Measurements from ENCODE around the gene ARHGAP25.
"Not testable (repeated sequence)": the region's sequence is repeated elsewhere in the genome, so short reads cannot be mapped to it uniquely, and the experiment has no call there.

Gene ARHGAP25

GRCh38 chr2:68784188-68784587, 49.6 kb downstream of the ARHGAP25 start:
- Mint-ChIP-seq H3K9me3 (no peaks in the 10 kb centered on the region), H3K4me1 (peaks cover 39% of the 10 kb centered on the region), H3K36me3 (peaks cover 19% of the 10 kb centered on the region), H3K27ac (peak overlapping the region; percentile 94), H3K4me3 (no peak overlapping the region), H3K27me3 (no peaks in the 10 kb centered on the region)

- Mint-ChIP-seq H3K27ac (no peak overlapping the region), H3K4me3 (no peak overlapping the region), H3K36me3 (peaks cover 17% of the 10 kb centered on the region), H3K27me3 (no peaks in the 10 kb centered on the region), H3K4me1 (peaks cover 33% of the 10 kb centered on the region), H3K9me3 (no peaks in the 10 kb centered on the region)
Measured at GRCh38 chr2:68784915-68785314, 50.3 kb downstream of the ARHGAP25 start.

GRCh38 chr2:68787356-68787755, 52.7 kb downstream of the ARHGAP25 start:
- peak overlapping the region; percentile 69 for H3K27ac Mint-ChIP-seq
- no peak overlapping the region for H3K4me3 Mint-ChIP-seq
- H3K9me3 Mint-ChIP-seq: no peaks in the 10 kb centered on the region
- H3K36me3 Mint-ChIP-seq: peaks cover 22% of the 10 kb centered on the region
- no peaks in the 10 kb centered on the region for H3K27me3 Mint-ChIP-seq
- H3K4me1 Mint-ChIP-seq: peaks cover 34% of the 10 kb centered on the region

GRCh38 chr2:68789603-68790002, 55.0 kb downstream of the ARHGAP25 start:
- Mint-ChIP-seq H3K4me3 (no peak overlapping the region), H3K27ac (peak overlapping the region; percentile 42), H3K27me3 (no peaks in the 10 kb centered on the region), H3K36me3 (peaks cover 27% of the 10 kb centered on the region), H3K4me1 (peaks cover 49% of the 10 kb centered on the region), H3K9me3 (no peaks in the 10 kb centered on the region)

GRCh38 chr2:68790600-68790999, 56.0 kb downstream of the ARHGAP25 start:
- H3K9me3 Mint-ChIP-seq: no peaks in the 10 kb centered on the region
- H3K4me1 Mint-ChIP-seq: peaks cover 59% of the 10 kb centered on the region
- no peaks in the 10 kb centered on the region for H3K27me3 Mint-ChIP-seq
- peak overlapping the region; percentile 93 for H3K27ac Mint-ChIP-seq
- H3K36me3 Mint-ChIP-seq: peaks cover 32% of the 10 kb centered on the region
- H3K4me3 Mint-ChIP-seq: no peak overlapping the region

GRCh38 chr2:68791914-68792313, 57.3 kb downstream of the ARHGAP25 start:
- no peak overlapping the region for H3K4me3 Mint-ChIP-seq
- no peaks in the 10 kb centered on the region for H3K27me3 Mint-ChIP-seq
- peak overlapping the region; percentile 93 for H3K27ac Mint-ChIP-seq
- H3K36me3 Mint-ChIP-seq: peaks cover 35% of the 10 kb centered on the region
- peaks cover 72% of the 10 kb centered on the region for H3K4me1 Mint-ChIP-seq
- H3K9me3 Mint-ChIP-seq: no peaks in the 10 kb centered on the region

GRCh38 chr2:68792751-68793150, 58.1 kb downstream of the ARHGAP25 start:
- Mint-ChIP-seq H3K27ac (peak overlapping the region; percentile 91), H3K9me3 (no peaks in the 10 kb centered on the region), H3K4me1 (peaks cover 75% of the 10 kb centered on the region), H3K4me3 (no peak overlapping the region), H3K27me3 (no peaks in the 10 kb centered on the region), H3K36me3 (peaks cover 35% of the 10 kb centered on the region)

- peak overlapping the region; percentile 57 for H3K4me3 Mint-ChIP-seq
- no peaks in the 10 kb centered on the region for H3K9me3 Mint-ChIP-seq
- H3K27me3 Mint-ChIP-seq: no peaks in the 10 kb centered on the region
- peaks cover 44% of the 10 kb centered on the region for H3K36me3 Mint-ChIP-seq
- peak overlapping the region; percentile 91 for H3K27ac Mint-ChIP-seq
- H3K4me1 Mint-ChIP-seq: peaks cover 89% of the 10 kb centered on the region
Measured at GRCh38 chr2:68796295-68796905, 61.8 kb downstream of the ARHGAP25 start.

- H3K4me1 Mint-ChIP-seq: peaks cover 74% of the 10 kb centered on the region
- H3K9me3 Mint-ChIP-seq: no peaks in the 10 kb centered on the region
- H3K4me3 Mint-ChIP-seq: peak overlapping the region; percentile 8
- H3K36me3 Mint-ChIP-seq: peaks cover 33% of the 10 kb centered on the region
- H3K27ac Mint-ChIP-seq: peak overlapping the region; percentile 88
- H3K27me3 Mint-ChIP-seq: no peaks in the 10 kb centered on the region
Measured at GRCh38 chr2:68798569-68798968, 64.0 kb downstream of the ARHGAP25 start.

- Mint-ChIP-seq H3K4me3 (no peak overlapping the region), H3K9me3 (no peaks in the 10 kb centered on the region), H3K27ac (peak overlapping the region; percentile 84), H3K4me1 (peaks cover 67% of the 10 kb centered on the region), H3K27me3 (no peaks in the 10 kb centered on the region), H3K36me3 (peaks cover 32% of the 10 kb centered on the region)
Measured at GRCh38 chr2:68799140-68800026, 64.8 kb downstream of the ARHGAP25 start.

- H3K4me3 Mint-ChIP-seq: no peak overlapping the region
Measured at GRCh38 chr2:68800027-68800401, 65.4 kb downstream of the ARHGAP25 start.

GRCh38 chr2:68800517-68800916, 65.9 kb downstream of the ARHGAP25 start:
- no peaks in the 10 kb centered on the region for H3K9me3 Mint-ChIP-seq

More at GRCh38 chr2:68800027-68800401, 65.4 kb downstream of the ARHGAP25 start:
- Mint-ChIP-seq H3K9me3 (no peaks in the 10 kb centered on the region), H3K36me3 (peaks cover 32% of the 10 kb centered on the region), H3K27me3 (no peaks in the 10 kb centered on the region), H3K4me1 (peaks cover 67% of the 10 kb centered on the region), H3K27ac (peak overlapping the region; percentile 68)

GRCh38 chr2:68802161-68802560, 67.5 kb downstream of the ARHGAP25 start:
- not testable (repeated sequence) for H3K4me3 Mint-ChIP-seq, H3K9me3 Mint-ChIP-seq, H3K27me3 Mint-ChIP-seq, H3K27ac Mint-ChIP-seq
- peaks cover 35% of the 10 kb centered on the region for H3K36me3 Mint-ChIP-seq
- H3K4me1 Mint-ChIP-seq: peaks cover 64% of the 10 kb centered on the region

More at GRCh38 chr2:68800517-68800916, 65.9 kb downstream of the ARHGAP25 start:
- peak overlapping the region; percentile 68 for H3K27ac Mint-ChIP-seq
- H3K27me3 Mint-ChIP-seq: no peaks in the 10 kb centered on the region
- peaks cover 35% of the 10 kb centered on the region for H3K36me3 Mint-ChIP-seq
- H3K4me1 Mint-ChIP-seq: peaks cover 66% of the 10 kb centered on the region
- no peak overlapping the region for H3K4me3 Mint-ChIP-seq

GRCh38 chr2:68805025-68805424, 70.4 kb downstream of the ARHGAP25 start:
- peaks cover 67% of the 10 kb centered on the region for H3K4me1 Mint-ChIP-seq
- H3K27me3 Mint-ChIP-seq: no peaks in the 10 kb centered on the region
- H3K27ac Mint-ChIP-seq: peak overlapping the region; percentile 68

GRCh38 chr2:68806511-68807109, 72.0 kb downstream of the ARHGAP25 start:
- peaks cover 66% of the 10 kb centered on the region for H3K4me1 Mint-ChIP-seq

More at GRCh38 chr2:68805025-68805424, 70.4 kb downstream of the ARHGAP25 start:
- Mint-ChIP-seq H3K4me3 (no peak overlapping the region), H3K9me3 (no peaks in the 10 kb centered on the region), H3K36me3 (peaks cover 24% of the 10 kb centered on the region)

GRCh38 chr2:68807821-68808266, 73.2 kb downstream of the ARHGAP25 start:
- Mint-ChIP-seq H3K4me1 (peaks cover 74% of the 10 kb centered on the region), H3K9me3 (no peaks in the 10 kb centered on the region), H3K27me3 (no peaks in the 10 kb centered on the region), H3K36me3 (peaks cover 24% of the 10 kb centered on the region), H3K27ac (peak overlapping the region; percentile 76), H3K4me3 (no peak overlapping the region)

More at GRCh38 chr2:68806511-68807109, 72.0 kb downstream of the ARHGAP25 start:
- Mint-ChIP-seq H3K27ac (peak overlapping the region; percentile 43), H3K9me3 (no peaks in the 10 kb centered on the region), H3K36me3 (peaks cover 18% of the 10 kb centered on the region), H3K4me3 (no peak overlapping the region), H3K27me3 (no peaks in the 10 kb centered on the region)
